Prostate gland (tissue), 2 donors: ENCODE data around the gene CRB1. TPM values are rescaled to one million over a fixed set of nuclear protein-coding genes. Genes with fewer than 3 reads are reported as not detected.

Experiments used
- DNase-seq: peaks from one replicate; pipeline ENCODE4 v3.0.0-alpha.2; 2019; ENCODE audit warnings: low spot score
- H3K27ac ChIP-seq, 2 donors: fragments of 200-600 bp; sonication (generic); 2 replicates each; pipeline ENCODE4 v1.5.1; 2017 to 2019
- H3K27me3 ChIP-seq: fragments of 200-600 bp; sonication (generic); replicated peaks from 2 replicates; pipeline ENCODE4 v1.5.1; 2019; ENCODE audit not compliant: insufficient read depth
- H3K36me3 ChIP-seq, 2 donors: fragments of 200-600 bp; sonication (generic); 1 replicate in 1 of 2; 2 replicates in 1 of 2; pipeline versions ENCODE4 v1.5.1 to v1.8.1; 2017 to 2019
- H3K4me1 ChIP-seq: fragments of 200-600 bp; sonication (generic); replicated peaks from 2 replicates; pipeline ENCODE4 v1.5.1; 2019
- H3K4me3 ChIP-seq, 2 donors: fragments of 200-600 bp; sonication (generic); 2 replicates each; pipeline ENCODE4 v1.5.1; 2017 to 2019
- H3K9me3 ChIP-seq: fragments of 200-600 bp; sonication (generic); 2 replicates; pipeline ENCODE4 v1.5.1; 2017
- POLR2A ChIP-seq: fragments of 450-650 bp; IDR thresholded peaks from one replicate; pipeline ENCODE4 v1.6.1; 2016; ENCODE audit warnings: antibody characterized with exemption, mild to moderate bottlenecking
- POLR2AphosphoS5 ChIP-seq: sonication (generic); formaldehyde crosslinking; IDR thresholded peaks from one replicate; pipeline ENCODE4 v1.6.1; 2017; ENCODE audit warnings: antibody characterized with exemption
- WGBS: methylation state at CpG from one replicate; pipeline ENCODE4 v1.1.5; 2018; 5-methylcytosine and 5-hydroxymethylcytosine counted together
- intact Hi-C: fragments of 100-400 bp; cut with DNase I; formaldehyde crosslinking; loops from one replicate; pipeline ENCODE4 v1.14.2; 2022
- total RNA-seq, 2 donors: library from RNA; depleted of rRNA; stranded (reverse); fragments of >200 nt; gene quantifications; one replicate each; pipeline ENCODE4 v1.1.0, GENCODE V29; 2016
- TF ChIP-seq, protein P1 (sequence below), 4 experiments: fragments of 200-600 bp in 2 of 4; fragments of 450-650 bp in 2 of 4; sonication (generic) in 2 of 4; IDR thresholded peaks; 1 replicate in 3 of 4; 2 replicates in 1 of 4; pipeline ENCODE4 v1.5.1; 2016 to 2019; ENCODE audit warnings: antibody characterized with exemption in 4 of 4, mild to moderate bottlenecking in 2 of 4, moderate library complexity in 2 of 4

CRB1 gene
- total RNA-seq, 2 donors from 2014 or later, result 0.32 to 1.0 TPM

DNA sequence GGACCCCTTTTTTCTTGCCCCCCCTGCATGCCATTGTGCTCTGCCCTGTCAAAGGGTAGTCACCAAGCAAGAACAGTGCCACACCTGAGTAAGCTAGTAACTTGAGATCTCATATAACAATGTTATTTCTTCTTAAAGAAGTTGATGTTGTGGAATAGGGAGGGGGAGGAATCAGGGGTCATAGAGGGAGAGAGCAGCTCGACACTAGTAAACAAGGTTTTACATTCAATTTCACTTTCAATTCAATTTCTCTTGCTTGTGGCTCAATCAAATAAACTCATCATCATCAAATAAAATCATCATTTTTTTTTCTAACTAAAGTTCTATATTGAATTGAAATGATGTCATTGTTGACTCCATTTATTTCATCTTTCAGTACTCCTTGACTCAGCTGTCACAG, 106.4 kb downstream of the CRB1 start:
- WGBS, result 70% methylated on average over 1 of the region's 1 CpG
- intact Hi-C loops, result no loop called here
- Histone ChIP-seq H3K27ac (no peak overlapping the region), H3K9me3 (no peaks in the 10 kb centered on the region), H3K4me1 (no peaks in the 10 kb centered on the region), H3K36me3 (no peaks in the 10 kb centered on the region), H3K4me3 (no peak overlapping the region), H3K27me3 (no peaks in the 10 kb centered on the region)
- TF ChIP-seq POLR2A (no peak), POLR2AphosphoS5 (no peak)
- TF ChIP-seq, protein P1, sequence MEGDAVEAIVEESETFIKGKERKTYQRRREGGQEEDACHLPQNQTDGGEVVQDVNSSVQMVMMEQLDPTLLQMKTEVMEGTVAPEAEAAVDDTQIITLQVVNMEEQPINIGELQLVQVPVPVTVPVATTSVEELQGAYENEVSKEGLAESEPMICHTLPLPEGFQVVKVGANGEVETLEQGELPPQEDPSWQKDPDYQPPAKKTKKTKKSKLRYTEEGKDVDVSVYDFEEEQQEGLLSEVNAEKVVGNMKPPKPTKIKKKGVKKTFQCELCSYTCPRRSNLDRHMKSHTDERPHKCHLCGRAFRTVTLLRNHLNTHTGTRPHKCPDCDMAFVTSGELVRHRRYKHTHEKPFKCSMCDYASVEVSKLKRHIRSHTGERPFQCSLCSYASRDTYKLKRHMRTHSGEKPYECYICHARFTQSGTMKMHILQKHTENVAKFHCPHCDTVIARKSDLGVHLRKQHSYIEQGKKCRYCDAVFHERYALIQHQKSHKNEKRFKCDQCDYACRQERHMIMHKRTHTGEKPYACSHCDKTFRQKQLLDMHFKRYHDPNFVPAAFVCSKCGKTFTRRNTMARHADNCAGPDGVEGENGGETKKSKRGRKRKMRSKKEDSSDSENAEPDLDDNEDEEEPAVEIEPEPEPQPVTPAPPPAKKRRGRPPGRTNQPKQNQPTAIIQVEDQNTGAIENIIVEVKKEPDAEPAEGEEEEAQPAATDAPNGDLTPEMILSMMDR (IDR thresholded peaks at IDR 0.05), result no peak
- DNase-seq, result no peak

GRCh38 chr1:197384471-197384870, 116.4 kb downstream of the CRB1 start:
- no peak overlapping the region for H3K4me3 ChIP-seq
- no peaks in the 10 kb centered on the region for H3K36me3 ChIP-seq
- WGBS, result 74% methylated on average over 6 of the region's 6 CpGs
- H3K27me3 ChIP-seq, result no peaks in the 10 kb centered on the region
- intact Hi-C loops, result no loop called here
- no peaks in the 10 kb centered on the region for H3K9me3 ChIP-seq
- no peak for TF ChIP-seq POLR2AphosphoS5
- no peak for TF ChIP-seq POLR2A
- TF ChIP-seq, protein P1 (IDR thresholded peaks at IDR 0.05), result no peak
- DNase-seq, result no peak
- no peaks in the 10 kb centered on the region for H3K4me1 ChIP-seq
- no peak overlapping the region for H3K27ac ChIP-seq

GRCh38 chr1:197388801-197389200, 120.7 kb downstream of the CRB1 start:
- intact Hi-C loops, result no loop called here
- 98% methylated on average over 1 of the region's 1 CpG for WGBS
- no peak for DNase-seq

DNA sequence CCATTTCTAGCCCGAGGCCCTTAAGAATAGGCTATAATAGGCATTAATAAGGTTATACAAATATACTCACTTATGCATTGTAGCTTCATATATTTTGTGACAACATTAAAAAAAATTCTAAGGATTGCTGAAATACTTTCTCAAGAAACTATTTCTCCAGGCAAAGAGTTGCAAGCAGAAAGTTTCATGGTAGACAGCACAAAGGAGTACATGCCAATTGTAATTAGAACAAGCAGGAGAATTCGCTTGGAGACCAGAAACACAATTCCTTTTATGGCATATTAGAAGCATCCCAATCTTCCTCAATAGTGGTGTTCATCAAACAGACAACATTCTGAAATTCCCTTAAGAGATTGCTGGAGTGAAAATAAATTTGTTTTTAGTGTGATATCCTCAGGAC, 122.8 kb downstream of the CRB1 start:
- WGBS, result 37% methylated on average over 2 of the region's 2 CpGs
- TF ChIP-seq, protein P1 (IDR thresholded peaks at IDR 0.05), result no peak
- TF ChIP-seq POLR2A (no peak), POLR2AphosphoS5 (no peak)
- H3K4me1 ChIP-seq, result no peaks in the 10 kb centered on the region
- no peaks in the 10 kb centered on the region for H3K9me3 ChIP-seq
- DNase-seq, result no peak
- no peaks in the 10 kb centered on the region for H3K27me3 ChIP-seq
- no peaks in the 10 kb centered on the region for H3K36me3 ChIP-seq
- H3K27ac ChIP-seq, result no peak overlapping the region
- no peak overlapping the region for H3K4me3 ChIP-seq
- intact Hi-C loops, result no loop called here

More at GRCh38 chr1:197388801-197389200, 120.7 kb downstream of the CRB1 start:
- TF ChIP-seq POLR2A (no peak), POLR2AphosphoS5 (no peak)
- TF ChIP-seq, protein P1 (IDR thresholded peaks at IDR 0.05), result no peak
- no peaks in the 10 kb centered on the region for H3K36me3 ChIP-seq
- H3K4me1 ChIP-seq, result no peaks in the 10 kb centered on the region
- no peak overlapping the region for H3K27ac ChIP-seq
- H3K9me3 ChIP-seq, result no peaks in the 10 kb centered on the region
- H3K27me3 ChIP-seq, result no peaks in the 10 kb centered on the region
- H3K4me3 ChIP-seq, result no peak overlapping the region

DNA sequence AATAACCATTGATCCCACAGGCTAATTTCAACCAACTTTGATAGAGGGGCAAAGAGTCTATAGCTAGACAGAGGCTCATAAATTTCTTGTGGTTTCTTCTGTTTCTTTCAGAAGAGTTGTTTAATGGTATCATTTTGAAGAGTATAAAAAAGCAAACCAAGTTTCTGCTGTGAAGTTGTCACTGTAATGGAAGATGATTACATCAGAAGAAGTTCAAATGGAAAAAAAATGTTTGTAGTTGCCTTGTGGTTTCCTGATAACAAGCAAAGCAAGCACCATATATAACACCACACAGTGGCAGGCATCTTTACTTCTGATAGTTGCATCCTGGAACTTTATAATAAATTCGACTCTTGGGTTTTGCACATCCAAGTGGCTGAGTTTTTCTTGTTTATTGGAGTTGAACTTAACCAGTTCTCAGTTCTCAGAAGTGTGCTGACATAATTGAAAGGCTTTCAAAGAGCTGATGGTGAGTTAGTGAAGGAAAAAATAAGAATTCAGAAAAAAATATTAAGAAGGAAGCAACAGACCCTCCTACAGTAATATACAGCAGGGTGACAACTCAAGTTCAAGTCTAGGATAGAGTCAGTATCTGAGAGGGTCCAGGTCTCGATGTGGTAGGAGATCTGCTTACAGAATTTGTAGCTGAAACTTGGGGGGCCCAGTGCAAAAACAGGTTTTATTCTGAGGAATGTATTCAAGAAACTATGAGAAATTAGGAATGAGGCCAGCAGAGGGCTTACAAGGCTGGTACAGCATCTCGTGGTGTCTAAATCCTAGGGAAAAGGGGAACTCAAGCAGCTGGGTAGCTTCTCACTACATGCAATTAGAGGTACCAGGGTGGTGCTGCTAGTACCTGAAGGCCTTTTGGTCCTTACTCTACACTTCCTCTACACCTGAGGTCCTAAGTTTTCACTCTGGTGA, 123.5 kb downstream of the CRB1 start:
- Histone ChIP-seq H3K9me3 (no peaks in the 10 kb centered on the region), H3K27me3 (no peaks in the 10 kb centered on the region), H3K27ac (no peak overlapping the region), H3K36me3 (no peaks in the 10 kb centered on the region), H3K4me3 (no peak overlapping the region), H3K4me1 (no peaks in the 10 kb centered on the region)
- TF ChIP-seq, protein P1 (IDR thresholded peaks at IDR 0.05), result no peak
- no peak for TF ChIP-seq POLR2AphosphoS5
- no peak for TF ChIP-seq POLR2A
- DNase-seq, result no peak
- intact Hi-C loops, result no loop called here
- 52% methylated on average over 3 of the region's 3 CpGs for WGBS
